NCI-H82 (cell line): Measurements from ENCODE around the gene SYNE1.
"Not testable (repeated sequence)": the region's sequence is repeated elsewhere in the genome, so short reads cannot be mapped to it uniquely, and the experiment has no call there.

Experiments used
- DNase-seq: peaks from one replicate; lab custom pipeline; 2025; lab: John Stamatoyannopoulos, UW

SYNE1 gene

DNA sequence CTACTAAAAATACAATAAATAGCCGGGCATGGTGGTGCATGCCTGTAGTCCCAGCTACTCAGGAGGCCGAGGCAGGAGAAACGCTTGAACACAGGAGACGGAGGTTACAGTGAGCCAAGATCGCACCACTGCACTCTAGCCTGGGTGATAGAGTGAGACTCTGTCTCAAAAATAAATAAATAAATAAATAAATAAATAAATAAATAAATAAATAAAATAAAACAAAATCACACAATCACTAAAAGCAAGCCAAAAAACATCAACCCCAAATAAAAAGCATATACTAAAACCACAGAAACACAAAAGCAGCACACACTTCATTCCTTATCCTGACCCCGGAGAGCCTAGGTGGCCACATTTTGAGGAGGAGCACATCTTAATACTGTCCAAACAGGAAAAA lies 498.8 kb downstream of the SYNE1 start:
- not testable (repeated sequence) for DNase-seq

DNA sequence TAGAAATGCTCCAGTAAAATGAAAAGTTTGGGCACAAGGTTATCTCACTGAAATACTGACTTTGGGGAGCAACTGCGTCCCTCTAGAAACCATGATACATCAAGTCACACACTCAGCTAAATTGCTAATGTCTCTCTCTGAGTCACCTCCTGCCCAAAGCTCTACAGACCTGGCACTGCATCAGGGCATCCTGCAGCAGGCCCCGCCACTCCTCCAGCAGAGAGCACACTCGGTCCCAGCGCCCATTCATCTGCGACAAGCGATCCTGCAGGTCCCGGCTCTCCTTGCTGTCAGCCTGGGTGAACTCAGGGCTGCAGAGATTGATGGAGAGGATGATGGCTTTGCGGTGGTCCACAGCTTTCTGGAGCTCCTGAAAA lies 500.7 kb downstream of the SYNE1 start:
- DNase-seq = no peak

DNA sequence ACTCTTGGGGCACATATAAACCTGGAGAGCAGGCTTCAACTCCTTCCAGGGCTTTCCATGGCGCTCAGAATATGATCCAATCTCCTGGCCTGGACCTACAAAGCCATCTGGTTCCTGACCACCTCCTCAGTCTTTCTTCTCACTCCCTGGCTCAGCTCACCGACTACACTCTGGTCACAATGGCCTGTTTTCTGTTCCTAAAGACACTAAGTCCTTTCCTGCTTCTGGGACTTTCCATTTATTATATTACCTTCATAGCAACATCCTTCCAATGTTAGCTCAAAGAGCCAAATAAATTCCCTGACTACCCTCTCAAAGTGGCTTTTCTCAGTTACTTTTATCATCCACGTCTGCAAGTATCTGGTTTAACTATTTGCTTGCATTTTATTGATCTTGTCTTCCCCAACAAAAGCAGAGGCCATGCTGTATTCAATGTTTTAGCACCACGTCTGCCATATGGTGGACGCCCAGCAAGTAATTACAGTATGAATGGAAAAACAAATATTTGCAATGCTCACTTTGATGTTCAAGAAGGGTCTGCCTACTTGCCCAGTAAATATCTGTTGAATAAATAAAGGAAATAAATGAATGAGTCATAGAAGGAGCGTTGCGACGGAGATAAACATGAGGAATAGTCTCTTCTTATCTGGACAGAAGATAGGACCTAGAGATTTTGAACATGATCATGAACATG lies 501.3 kb downstream of the SYNE1 start:
- DNase-seq = no peak

DNA sequence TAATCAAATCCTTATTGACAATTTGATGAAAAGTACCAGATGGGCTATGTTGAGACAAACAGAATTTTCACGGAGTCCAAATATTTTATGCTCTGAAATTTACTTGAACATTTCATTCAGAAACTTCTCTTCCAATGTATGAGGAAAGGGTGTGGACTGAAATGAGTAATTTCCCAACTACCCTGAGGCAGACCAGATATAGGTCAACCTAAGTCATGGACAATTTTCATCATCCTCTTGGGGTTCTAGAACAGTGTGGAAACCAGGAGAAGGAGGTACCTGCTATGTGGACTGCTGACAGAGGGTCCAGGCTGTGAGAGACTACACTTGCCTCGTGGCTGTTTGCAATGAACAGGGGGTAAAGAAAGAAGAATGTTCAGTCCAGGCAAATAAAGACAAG lies 506.7 kb downstream of the SYNE1 start:
- DNase-seq = no peak

DNA sequence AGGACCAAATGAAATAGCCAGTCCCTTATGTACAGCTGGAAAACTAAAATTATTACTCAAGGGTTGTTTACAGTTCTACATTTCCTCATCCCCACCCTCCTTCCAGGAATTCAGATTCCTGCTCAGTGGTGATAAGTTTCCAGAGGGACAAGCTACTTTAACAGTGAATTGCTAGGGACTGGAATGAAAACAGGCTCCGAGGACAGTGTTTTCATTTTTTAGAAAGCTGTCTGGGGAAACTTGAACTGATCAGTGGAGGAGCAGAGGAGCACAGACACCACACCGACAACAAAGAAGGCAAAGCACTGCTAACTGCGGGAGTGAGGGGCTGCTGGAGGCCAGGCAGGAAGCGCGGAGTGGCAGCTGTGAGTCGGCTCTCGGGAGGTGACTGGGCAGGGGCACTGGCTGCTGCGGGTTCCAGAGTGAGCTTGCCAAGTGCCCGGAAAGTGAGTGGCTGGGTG lies 507.4 kb downstream of the SYNE1 start:
- DNase-seq = no peak

DNA sequence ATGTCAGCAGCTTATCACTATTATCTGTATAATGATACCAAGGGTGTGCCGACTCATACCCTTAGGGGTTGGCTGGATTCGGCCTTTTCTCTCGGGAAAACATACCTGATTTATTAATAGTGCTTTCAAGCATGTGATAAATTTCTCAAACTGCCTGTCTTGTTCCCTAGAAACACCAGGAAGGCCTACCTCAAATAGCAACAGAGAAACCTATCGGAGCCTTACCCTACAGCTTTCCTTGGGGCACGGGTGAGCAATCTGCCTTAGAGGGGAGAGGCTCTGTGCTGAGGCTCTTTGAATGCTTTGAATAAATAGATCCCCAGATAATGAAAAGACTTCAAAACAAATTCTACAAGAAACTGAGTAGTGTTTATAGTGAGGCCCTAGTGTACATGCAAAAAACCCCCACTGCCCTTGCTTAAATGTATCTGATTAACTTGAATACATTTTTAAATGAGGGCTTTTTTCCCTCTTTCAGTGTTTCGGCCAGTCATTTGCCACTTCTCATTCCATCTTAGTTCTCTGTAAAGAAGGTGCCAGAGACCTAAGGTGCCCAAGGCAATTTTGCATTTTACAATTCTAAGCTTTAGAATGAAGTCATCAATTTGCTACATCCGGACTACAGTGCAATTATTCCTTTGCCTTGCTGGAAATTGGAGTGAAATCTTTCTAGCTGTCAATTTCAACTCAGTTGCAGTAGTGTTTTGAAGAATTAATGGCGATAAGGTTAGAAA lies 509.6 kb downstream of the SYNE1 start:
- no peak for DNase-seq

DNA sequence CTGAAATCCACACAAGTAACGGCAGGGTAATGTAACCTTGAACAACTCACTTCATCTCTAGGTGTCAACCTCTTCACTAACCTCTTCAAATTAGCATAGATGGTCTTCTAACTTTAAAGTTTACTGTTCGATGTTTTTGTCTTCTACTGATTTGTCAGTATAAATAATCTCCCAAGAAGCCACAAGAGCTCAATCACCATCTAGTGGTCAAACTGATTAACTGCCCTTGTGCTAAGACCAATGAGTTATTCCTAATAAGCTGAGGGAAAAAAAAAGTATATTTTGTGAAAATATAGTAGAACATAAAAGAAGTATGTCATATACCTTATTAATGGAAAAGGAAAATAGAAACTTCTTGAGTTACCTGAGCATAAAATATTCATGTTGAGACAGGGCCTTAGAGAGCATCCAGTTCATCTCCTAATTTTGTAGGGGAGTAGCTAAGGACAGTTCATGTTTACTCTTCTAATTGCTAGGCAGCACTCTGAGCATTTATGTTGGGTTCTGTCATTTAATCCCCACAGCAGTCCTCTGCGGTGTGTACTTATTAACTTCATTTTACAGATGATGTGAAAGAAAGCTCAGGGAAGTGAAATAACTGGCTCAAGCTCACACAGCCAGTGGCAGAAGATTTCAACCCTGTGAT lies 512.6 kb downstream of the SYNE1 start:
- peak; percentile 75 for DNase-seq

DNA sequence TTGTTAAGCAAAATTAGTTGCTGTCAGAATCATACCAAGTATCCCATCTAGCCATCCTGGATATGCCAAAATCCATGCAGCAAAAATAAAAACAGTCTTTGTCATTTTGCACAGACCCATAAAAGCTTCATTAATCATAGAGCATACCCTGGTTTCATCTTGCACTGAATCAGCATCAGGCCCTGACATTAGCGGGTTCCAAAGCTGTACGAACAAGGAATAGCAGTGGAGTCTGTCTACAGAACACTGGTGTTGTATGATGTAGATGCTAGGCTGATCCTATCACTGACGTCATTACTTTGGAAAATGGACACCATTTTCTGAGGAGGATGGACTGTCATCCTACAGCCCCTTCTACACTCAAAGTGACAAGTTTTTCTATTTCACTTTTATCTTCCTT lies 514.1 kb downstream of the SYNE1 start:
- no peak for DNase-seq

DNA sequence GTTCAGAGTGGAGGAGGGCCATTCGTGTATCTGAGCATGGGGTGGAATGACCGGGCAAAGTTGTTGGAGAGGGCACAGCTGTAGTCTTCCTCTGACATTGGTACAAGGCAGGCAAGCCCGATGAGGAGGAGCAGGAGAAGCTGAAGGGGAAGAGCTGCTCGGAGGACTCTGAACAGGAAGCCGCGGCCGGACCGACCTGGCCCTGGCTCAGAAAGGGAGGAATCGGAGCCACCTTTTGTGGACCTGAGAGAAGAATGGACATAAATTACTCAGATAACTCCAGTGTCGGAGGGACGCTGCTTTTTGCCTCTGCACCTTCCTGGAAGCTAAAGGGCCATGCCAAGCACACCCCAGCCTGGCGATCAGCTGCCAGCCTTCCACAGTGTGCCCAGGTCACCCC lies 514.7 kb downstream of the SYNE1 start:
- DNase-seq = no peak

DNA sequence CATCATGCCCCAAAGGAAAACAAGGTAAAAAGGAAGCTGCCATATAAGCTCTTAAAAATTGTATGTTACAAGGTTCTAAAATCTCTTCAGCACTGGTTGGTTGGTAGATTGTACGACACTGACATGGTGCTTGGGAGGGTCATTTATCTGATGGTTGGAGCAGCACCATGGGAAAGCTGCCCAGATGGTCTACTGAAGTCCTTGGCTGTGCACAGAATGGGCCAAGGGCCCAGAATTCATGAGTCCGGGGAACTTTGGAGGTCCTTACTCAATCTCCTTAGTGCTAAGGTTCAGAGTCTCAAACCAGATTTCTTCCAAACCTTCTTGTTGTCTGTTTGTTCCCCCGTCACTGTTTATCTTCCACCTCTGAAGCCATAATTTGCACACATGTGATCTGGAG lies 515.3 kb downstream of the SYNE1 start:
- DNase-seq = no peak

DNA sequence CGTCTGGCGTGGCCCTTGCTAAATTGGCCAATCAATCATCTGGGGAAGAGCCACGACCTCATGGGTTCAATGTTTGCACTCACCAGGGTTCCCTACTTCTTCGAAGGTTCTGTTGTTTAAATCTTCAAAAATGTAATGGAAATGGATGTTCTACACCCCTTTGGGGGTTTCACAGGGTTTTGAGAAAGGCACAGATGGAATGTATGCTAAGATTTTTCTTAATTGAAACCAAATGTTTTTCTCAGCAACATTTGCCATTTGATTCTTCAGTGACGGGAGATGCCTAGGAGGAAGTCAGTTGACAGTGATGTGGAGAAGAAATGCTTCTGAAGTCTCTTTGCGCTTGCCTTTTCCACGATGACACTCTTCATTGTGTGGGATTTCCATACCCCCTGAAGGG lies 517.3 kb downstream of the SYNE1 start:
- no peak for DNase-seq

DNA sequence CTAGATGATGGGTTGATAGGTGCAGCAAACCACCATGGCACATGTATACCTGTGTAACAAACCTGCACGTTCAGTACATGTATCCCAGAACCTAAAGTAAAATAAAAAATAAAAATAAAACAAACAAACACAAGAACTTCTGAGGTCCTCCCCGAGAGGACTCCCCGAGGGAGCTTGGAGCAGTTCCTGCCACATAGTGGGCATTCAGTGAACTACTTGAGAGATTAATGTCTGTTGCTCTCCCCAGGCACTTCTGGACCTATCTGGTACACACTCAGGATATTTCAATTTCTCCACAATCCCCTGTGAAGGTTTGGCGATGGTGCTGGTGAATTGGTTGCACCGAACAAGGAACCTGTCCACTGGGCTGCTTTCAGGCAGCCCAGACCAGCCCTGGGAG lies 518.5 kb downstream of the SYNE1 start:
- peak; percentile 8 for DNase-seq

DNA sequence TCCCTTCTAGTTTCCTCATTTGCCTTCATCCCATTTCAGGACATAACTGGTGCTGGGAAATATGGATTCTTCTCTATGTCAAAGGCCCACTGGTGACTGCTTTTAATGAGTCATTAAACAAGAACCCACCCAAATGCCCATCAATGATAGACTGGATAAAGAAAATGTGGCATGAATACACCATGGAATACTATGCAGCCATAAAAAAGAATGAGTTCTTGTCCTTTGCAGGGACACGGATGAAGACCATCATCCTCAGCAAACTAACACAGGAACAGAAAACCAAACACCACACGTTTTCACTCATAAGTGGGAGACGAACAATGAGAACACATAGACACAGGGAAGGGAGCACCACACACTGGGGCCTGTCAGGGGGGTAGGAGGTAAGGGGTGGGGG lies 518.9 kb downstream of the SYNE1 start:
- DNase-seq = no peak

DNA sequence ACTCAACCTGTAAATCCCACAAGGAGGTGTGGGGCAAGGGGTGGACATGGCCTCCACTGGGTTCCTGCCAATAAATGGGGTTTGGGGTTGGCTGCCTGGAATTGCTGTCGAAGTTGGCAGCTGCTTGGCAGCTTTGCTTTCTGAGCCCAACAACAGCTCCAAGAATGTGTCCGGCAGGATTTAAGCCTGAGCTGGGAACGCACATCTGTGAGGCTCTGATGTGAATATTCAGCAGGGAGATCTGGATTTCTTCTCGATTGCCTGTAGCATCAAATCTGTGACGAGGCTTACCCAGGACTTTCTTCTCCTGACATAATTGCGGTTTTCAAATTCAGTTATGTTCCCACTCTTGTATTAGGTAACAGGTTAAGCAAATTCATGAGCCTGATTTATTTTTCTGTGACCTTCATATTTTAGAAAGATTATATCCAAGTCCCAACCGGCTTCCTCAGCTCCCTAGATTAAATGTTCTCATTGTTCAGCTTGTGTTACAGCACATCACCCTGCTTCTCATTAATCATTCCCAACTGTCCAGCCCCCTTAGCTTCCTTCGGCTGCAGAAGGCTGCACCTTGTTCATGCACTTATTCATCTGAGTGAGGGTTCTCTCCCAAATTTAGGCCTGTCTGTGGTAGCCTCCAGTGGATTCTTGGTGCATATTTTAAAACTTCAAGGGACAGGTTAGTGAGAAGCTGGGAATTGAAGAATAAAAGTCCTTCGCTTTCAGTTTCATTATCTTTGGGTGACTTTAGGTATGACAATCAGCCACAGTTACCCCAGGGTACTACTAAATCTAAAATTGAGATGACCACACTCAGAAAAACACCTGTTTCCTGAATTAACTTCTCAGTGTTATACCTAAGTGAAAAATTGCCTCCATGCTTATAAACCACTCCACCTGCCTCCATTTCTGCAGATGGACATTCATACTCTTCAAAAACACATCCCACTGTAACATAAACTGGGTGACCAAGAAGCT lies 519.7 kb downstream of the SYNE1 start:
- DNase-seq = peak; percentile 32

DNA sequence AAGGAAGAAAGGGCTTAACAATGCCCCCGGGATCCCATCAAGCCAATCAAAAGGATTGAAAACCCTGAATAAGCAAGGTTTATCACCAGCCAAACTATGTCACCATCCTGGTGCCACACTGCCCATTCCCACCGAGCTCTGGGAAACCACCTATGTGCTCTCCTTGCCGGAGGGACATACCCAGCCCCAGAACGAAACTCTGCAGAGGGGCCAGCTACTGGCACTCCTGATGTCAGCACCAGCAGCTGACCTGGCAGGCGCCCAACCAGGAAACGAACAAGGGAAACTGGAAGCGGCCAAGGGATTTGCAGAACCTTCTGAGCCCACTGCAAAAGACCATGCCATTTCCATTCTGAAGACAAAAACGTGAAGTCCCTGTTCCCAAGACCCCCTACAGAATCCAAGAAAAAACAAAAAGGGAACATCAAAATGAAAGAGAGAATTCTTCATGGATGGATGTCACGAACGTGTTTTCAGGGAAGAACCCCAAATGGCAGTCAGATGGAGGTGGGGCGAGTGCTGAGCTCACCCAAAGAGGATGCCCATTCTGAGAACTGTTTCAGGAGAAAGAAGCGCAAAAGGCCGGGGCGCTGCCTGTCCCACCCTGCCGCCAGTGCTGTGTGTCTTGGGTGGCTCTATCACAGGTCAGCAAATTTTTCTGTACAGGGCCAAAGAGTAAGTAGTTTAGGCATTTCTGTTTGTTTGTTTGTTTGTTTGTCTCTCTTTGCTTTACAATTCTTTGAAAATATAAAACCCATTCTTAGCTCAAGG lies 524.5 kb downstream of the SYNE1 start:
- peak; percentile 35 for DNase-seq

DNA sequence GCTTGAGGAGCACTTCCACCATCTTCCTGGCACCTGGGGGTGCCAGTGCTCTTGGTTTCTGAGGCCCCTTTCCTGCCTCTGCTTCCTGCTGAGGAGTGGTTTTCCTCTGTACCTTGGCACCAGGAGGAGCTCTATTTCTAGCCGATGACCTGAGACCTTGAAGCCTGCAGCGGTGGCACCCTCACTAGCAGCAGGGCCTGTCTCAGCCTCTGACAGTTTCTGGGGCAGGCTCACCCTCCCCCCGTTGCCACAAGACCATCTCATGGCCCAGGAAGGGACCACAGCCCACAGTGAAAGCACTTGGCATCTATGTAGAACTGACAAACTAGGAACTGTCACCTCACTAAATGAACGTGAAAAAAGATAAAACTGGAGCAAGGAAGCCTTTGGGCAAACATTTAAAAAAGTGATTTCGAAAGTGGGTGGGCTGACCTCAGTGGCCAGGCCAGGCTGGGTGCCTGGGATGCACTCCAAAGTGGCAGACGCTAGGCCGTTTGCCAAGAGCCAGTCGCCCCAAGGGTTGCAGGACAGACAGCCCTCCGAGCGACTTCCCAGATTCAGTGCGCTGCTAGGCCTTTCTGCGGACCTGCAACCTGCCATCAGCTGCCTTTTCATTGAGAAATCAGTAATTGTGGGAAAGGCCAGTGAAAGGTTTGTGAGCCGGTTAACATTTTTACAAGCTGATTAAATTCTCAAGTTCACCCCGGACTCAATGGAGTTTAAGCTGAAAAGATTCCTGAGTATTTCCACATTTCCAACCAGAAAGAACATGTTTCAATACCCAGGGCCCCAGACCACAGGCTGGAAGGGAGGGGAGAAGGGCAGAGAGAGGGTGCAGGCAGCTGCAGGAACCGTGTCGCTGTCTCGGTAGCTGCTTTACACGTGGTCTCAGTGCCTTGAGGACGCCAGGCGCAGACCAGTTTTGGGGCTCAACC lies 526.0 kb downstream of the SYNE1 start:
- DNase-seq = peak; percentile 36

DNA sequence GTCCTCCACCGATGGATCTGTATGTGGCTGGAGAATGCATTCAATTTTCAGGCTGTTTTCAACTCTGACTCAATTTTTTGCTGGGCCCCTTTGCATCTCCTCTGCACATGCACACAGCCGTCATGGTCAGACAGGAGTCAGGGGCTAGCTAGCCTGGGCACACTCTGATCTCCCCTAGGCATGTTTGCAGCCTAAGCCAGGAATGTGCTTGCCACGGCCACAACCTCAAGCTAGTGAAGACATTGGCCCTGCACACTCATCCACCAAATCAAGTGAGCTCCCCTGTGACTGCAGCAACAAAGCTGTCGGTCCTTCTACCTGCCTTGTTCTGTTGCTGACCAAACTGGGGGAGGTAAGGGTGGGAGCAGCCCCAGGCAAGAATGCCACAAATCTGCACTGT lies 529.2 kb downstream of the SYNE1 start:
- no peak for DNase-seq

DNA sequence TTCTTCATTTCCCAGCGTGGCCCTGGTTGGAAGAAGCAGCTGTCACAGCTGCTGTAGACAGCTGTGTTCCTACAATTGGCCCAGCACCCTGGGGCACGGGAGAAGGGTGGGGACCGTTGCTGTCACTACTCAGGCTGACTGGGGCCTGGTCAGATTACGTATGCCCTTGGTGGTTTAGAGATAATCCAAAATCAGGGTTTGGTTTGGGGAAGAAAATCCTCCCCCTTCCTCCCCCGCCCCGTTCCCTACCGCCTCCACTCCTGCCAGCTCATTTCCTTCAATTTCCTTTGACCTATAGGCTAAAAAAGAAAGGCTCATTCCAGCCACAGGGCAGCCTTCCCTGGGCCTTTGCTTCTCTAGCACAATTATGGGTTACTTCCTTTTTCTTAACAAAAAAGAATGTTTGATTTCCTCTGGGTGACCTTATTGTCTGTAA lies 537.0 kb downstream of the SYNE1 start:
- DNase-seq = peak; percentile 83

DNA sequence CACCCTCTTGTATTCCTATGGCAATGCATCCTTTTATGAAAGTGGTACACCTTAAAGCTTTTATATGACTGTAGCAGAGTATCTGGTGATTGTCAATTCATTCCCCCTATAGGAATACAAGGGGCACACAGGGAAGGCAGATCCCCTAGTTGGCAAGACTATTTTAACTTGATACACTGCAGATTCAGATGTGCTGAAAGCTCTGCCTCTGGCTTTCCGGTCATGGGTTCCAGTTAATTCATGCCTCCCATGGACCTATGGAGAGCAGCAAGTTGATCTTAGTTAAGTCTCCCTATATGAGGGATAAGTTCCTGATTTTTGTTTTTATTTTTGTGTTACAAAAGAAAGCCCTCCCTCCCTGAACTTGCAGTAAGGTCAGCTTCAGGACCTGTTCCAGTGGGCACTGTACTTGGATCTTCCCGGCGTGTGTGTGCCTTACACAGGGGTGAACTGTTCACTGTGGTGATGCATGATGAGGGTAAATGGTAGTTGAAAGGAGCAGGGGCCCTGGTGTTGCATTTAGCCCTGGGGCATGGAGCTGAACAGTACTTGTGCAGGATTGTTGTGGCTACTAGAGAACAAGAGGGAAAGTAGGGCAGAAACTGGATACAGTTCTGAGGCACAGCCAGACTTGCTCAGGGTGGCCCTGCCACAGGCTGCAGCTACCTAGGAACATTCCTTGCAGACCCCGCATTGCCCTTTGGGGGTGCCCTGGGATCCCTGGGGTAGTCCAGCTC lies 537.5 kb downstream of the SYNE1 start:
- DNase-seq = no peak
